ENCODE results near the gene STING1.
A peak's percentile ranks its signal among the peaks of the same experiment; 100 is the strongest.

STING1 gene

DNA sequence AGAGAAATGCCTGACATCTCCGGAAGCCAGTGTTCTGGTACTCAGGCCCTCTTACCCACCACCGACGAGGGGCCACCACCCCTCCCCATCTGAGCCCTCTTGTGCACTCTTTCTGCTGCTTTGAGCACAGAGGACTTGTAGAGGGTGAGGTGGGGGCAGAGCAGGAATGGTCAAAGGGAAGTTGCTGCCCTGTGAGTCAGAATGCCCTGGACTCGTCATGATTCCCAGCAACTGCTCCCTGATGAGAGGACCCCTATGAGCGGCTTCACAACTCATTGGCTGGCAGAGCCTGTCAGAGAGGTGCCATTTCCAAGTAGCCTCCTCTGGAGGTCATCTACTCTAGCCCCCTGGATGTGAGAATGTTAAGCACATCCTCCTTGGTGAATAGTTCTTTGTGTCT is 20.9 kb downstream of the STING1 start:
- Histone ChIP-seq H3K9ac (no peak overlapping the region), H3K4me3 (ENCODE audit: low read depth, low read length) (no peak overlapping the region), H3K79me2 (no peaks in the 10 kb centered on the region), H3K4me1 (no peaks in the 10 kb centered on the region), H3K27me3 (ENCODE audit: control insufficient read depth, insufficient read depth, low read length) (no peaks in the 10 kb centered on the region), H2AFZ (no peak overlapping the region), H3K4me2 (ENCODE audit: low read length) (no peak overlapping the region), H3K36me3 (ENCODE audit: control insufficient read depth, insufficient read depth, low read length) (no peaks in the 10 kb centered on the region), H3K27ac (peak overlapping the region; percentile 57), H3K9me3 (ENCODE audit: control insufficient read depth, low read length) (no peaks in the 10 kb centered on the region)
- TF ChIP-seq, protein P1, sequence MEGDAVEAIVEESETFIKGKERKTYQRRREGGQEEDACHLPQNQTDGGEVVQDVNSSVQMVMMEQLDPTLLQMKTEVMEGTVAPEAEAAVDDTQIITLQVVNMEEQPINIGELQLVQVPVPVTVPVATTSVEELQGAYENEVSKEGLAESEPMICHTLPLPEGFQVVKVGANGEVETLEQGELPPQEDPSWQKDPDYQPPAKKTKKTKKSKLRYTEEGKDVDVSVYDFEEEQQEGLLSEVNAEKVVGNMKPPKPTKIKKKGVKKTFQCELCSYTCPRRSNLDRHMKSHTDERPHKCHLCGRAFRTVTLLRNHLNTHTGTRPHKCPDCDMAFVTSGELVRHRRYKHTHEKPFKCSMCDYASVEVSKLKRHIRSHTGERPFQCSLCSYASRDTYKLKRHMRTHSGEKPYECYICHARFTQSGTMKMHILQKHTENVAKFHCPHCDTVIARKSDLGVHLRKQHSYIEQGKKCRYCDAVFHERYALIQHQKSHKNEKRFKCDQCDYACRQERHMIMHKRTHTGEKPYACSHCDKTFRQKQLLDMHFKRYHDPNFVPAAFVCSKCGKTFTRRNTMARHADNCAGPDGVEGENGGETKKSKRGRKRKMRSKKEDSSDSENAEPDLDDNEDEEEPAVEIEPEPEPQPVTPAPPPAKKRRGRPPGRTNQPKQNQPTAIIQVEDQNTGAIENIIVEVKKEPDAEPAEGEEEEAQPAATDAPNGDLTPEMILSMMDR (IDR thresholded peaks at IDR 0.05), result no peak

DNA sequence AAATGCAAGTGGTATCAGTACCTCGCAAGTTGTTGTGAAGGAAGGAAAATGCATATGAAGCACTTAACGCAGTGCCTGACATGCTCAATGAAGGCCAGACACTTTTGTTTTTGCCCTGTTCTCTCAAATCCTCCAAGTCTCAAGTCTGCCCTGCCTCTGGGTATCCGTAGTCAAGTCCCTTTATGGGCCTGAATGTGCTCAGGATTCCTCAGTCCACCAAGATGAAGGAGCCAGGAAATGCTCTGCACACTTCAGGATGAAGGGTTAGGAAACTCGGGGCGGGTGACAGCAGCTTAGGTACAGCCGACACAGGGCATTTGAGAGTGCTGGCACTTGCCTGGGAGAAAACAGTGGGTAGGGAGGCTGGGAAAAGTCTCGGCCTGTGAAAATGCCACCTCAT is 21.4 kb downstream of the STING1 start:
- Histone ChIP-seq H3K9ac (no peak overlapping the region), H3K79me2 (no peaks in the 10 kb centered on the region), H3K4me2 (ENCODE audit: low read length) (no peak overlapping the region), H3K27ac (peak overlapping the region; percentile 57), H3K4me1 (no peaks in the 10 kb centered on the region), H2AFZ (no peak overlapping the region), H3K9me3 (ENCODE audit: control insufficient read depth, low read length) (no peaks in the 10 kb centered on the region), H3K27me3 (ENCODE audit: control insufficient read depth, insufficient read depth, low read length) (no peaks in the 10 kb centered on the region), H3K36me3 (ENCODE audit: control insufficient read depth, insufficient read depth, low read length) (no peaks in the 10 kb centered on the region), H3K4me3 (ENCODE audit: low read depth, low read length) (no peak overlapping the region)
- TF ChIP-seq, protein P1 (IDR thresholded peaks at IDR 0.05), result no peak

DNA sequence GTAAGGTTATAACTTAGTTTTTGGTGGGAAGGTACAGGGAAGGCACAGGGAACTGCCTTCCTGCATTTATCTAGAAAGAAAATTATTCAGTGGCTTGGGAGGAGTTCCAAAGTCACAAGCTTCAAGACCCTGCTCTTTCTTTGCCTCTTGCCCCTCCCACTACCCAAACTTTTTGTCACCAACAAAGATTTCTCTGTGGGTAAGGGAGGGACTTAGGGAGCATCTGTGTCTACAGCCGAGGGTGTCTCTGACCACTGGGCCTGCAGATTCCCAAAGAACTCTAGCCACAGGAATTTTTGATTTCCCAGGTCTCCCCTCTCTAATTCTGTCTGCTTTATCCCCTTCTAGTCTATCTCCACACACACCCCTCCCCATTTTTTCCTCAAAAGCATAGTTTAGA is 22.1 kb downstream of the STING1 start:
- H3K9ac ChIP-seq, result no peak overlapping the region
- H3K4me3 ChIP-seq (ENCODE audit: low read depth, low read length), result no peak overlapping the region
- peak overlapping the region; percentile 47 for H3K27ac ChIP-seq
- no peak overlapping the region for H2AFZ ChIP-seq
- TF ChIP-seq, protein P1 (IDR thresholded peaks at IDR 0.05), result no peak
- H3K27me3 ChIP-seq (ENCODE audit: control insufficient read depth, insufficient read depth, low read length), result no peaks in the 10 kb centered on the region
- no peaks in the 10 kb centered on the region for H3K36me3 ChIP-seq (ENCODE audit: control insufficient read depth, insufficient read depth, low read length)
- no peak overlapping the region for H3K4me2 ChIP-seq (ENCODE audit: low read length)
- H3K4me1 ChIP-seq, result no peaks in the 10 kb centered on the region
- H3K9me3 ChIP-seq (ENCODE audit: control insufficient read depth, low read length), result no peaks in the 10 kb centered on the region
- no peaks in the 10 kb centered on the region for H3K79me2 ChIP-seq

DNA sequence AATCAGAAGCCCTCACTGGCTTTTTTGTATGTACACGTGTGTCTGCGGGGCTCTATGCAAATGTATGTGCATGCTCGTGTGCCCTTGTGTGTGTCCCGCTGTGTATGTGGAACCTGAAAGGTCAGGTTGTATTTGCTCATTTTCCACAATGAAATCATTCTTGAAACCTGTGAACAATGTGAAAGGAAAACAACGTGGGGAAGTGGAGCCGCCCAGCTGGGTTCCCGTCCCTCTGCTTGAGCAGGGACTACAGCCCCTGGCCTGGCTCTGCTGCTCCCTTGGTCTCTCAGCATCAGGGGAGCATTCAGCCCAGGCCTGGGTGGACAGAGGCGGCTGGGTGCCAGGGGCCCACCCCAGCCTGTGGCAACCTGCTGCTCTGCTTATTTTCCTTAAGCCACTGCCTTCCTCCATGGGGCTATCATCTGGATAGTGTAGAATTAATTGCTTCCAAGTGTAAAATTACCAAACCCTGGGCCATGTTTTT is 23.1 kb downstream of the STING1 start:
- peak overlapping the region; percentile 47 for H3K27ac ChIP-seq
- no peaks in the 10 kb centered on the region for H3K27me3 ChIP-seq (ENCODE audit: control insufficient read depth, insufficient read depth, low read length)
- no peak overlapping the region for H2AFZ ChIP-seq
- no peaks in the 10 kb centered on the region for H3K4me1 ChIP-seq
- H3K79me2 ChIP-seq, result no peaks in the 10 kb centered on the region
- no peak overlapping the region for H3K9ac ChIP-seq
- TF ChIP-seq, protein P1 (IDR thresholded peaks at IDR 0.05), result no peak
- no peaks in the 10 kb centered on the region for H3K36me3 ChIP-seq (ENCODE audit: control insufficient read depth, insufficient read depth, low read length)
- H3K4me3 ChIP-seq (ENCODE audit: low read depth, low read length), result no peak overlapping the region
- H3K9me3 ChIP-seq (ENCODE audit: control insufficient read depth, low read length), result no peaks in the 10 kb centered on the region
- H3K4me2 ChIP-seq (ENCODE audit: low read length), result no peak overlapping the region

DNA sequence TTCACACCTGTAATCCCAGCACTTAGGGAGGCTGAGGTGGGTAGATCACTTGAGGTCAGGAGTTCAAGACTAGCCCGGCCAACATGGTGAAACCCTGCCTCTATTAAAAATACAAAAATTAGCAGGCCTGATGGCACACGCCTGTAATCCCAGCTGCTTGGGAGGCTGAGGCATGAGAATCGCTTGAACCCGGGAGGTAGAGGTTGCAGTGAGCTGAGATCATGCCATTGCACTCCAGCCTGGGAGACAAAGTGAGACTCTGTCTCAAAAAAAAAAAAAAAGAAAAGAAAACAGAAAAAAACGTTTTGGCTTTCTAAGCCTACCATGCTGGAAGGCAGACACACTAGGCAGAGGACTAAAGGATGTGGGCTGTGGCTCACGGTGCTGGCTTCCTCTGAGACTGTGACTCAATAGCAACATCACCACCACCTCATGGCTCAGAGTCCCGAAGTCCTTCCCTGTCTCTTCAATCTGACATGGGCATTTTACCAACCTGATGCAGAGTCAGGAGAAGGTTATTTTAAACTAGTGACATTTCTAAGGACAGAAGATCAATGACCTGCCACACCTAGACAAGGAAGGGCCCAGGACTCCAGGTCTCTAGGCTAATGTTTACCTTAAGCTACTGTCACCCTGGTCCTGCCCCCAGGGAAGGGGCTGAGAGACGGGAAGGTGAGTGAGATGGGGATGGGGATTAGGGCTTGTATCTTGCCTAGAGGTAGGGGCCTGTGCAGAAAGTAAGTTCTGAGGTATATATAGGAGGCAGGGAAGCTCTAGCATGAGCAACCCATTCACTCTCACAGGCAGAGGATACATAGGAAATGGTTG is 23.8 kb downstream of the STING1 start:
- no peaks in the 10 kb centered on the region for H3K9me3 ChIP-seq (ENCODE audit: control insufficient read depth, low read length)
- no peak overlapping the region for H3K9ac ChIP-seq
- no peak overlapping the region for H3K4me2 ChIP-seq (ENCODE audit: low read length)
- H3K4me3 ChIP-seq (ENCODE audit: low read depth, low read length), result no peak overlapping the region
- no peaks in the 10 kb centered on the region for H3K79me2 ChIP-seq
- no peaks in the 10 kb centered on the region for H3K27me3 ChIP-seq (ENCODE audit: control insufficient read depth, insufficient read depth, low read length)
- H3K36me3 ChIP-seq (ENCODE audit: control insufficient read depth, insufficient read depth, low read length), result no peaks in the 10 kb centered on the region
- no peak overlapping the region for H2AFZ ChIP-seq
- TF ChIP-seq, protein P1 (IDR thresholded peaks at IDR 0.05), result no peak
- H3K27ac ChIP-seq, result no peak overlapping the region
- H3K4me1 ChIP-seq, result no peaks in the 10 kb centered on the region

Data from parathyroid adenoma (tissue), 2 donors.